Right renal cortex interstitium (tissue), 3 donors: Measurements from ENCODE around the gene NEB. TPM values are rescaled to one million over a fixed set of nuclear protein-coding genes. Genes with fewer than 3 reads are reported as not detected.
"Not testable (repeated sequence)": the region's sequence is repeated elsewhere in the genome, so short reads cannot be mapped to it uniquely, and the experiment has no call there.

Experiments
- DNase-seq, 3 donors: peaks; one replicate each; pipeline ENCODE4 v3.0.0-alpha.2; 2013; ENCODE audit warnings: low read depth in 3 of 3, low spot score in 2 of 3
- polyA plus RNA-seq, 3 donors: library from polyadenylated mRNA; unstranded; fragments of 120-200 nt; gene quantifications; one replicate each; pipeline ENCODE4 v1.2.1, GENCODE V29; 2013; ENCODE audit not compliant: insufficient read length in 3 of 3

Gene NEB
- polyA plus RNA-seq, 3 donors, result 8.8 to 15.8 (median 11.1) TPM

DNA sequence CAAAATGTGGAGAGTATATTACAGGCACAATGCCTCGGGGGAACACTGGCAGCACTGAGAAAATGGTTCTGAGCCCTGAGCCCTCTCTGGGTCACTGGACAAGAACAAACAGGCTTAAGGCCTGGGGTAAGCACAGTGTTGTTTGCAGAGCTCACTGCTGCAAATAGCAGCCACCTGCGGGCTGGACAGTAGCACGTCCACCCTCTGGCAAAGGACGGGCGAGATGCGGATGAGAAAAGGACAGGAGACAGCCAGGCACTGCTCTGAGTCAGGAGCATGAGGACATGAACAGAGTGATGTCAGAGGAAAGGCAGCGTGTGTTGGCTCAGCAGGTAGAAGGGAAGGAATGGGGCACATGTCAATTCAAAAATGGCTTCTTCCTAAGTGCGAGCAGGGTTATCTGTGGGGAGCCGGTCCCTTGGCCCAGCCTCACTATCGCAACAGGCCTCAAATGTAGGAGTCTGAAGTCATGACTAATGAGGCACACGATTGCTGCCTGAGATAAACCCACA lies 25.9 kb upstream of the NEB start:
- DNase-seq, result no peak

DNA sequence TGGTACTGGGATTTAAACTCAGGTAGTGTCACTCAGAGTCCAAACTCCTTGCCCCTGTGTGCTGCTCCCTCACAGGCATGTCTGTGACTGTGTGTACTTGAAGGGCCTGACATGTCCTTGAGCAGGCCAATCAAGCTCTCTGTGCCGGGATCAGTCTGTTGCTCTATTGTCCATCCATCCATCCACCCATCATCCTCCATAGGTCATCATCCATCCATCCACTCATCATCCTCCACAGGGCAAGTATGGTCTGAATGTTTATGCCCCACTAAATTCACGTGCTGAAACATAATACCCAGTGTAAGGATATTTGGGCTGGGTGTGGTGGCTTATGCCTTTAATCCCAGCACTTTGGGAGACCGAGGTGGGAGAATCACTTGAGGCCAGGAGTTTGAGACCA lies 24.5 kb upstream of the NEB start:
- DNase-seq, result no peak

DNA sequence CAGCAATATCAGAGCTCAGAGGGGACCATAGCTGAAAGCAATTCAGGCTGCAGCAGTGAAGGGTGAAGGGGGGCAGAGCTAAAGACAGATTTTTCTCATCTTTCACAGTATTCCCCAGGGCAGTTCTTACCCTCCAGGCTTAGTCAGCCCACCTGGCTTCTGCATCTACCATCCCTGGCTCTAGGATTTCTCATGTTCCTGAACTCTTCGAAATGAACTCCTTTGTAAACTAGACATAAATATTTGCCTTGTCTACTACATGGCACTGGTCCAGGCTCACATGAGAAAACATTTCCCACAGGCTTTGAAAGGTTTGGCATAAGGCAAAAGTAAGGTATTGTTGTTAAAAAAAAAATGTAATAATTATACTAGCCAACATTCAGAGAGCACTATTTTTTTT lies 23.6 kb upstream of the NEB start:
- DNase-seq, result no peak

DNA sequence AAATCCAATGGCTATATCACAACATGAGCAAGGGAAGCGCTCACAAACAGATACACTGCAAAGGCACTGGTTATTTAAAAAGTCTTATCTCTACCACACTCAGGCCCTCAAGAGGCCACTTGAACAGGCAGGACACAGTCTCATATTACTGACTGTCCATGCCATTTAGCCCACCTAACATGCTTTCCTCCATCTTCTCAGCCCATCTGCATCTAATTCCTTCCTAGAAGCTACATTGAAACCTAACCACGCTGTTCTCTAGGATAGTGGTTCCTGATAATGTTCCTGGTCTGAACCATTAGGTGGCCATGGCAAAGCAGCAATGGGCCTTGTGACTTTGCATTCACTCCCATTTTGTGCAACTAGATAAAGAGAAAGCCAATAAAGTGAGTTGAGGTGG lies 22.5 kb upstream of the NEB start:
- DNase-seq, result no peak

DNA sequence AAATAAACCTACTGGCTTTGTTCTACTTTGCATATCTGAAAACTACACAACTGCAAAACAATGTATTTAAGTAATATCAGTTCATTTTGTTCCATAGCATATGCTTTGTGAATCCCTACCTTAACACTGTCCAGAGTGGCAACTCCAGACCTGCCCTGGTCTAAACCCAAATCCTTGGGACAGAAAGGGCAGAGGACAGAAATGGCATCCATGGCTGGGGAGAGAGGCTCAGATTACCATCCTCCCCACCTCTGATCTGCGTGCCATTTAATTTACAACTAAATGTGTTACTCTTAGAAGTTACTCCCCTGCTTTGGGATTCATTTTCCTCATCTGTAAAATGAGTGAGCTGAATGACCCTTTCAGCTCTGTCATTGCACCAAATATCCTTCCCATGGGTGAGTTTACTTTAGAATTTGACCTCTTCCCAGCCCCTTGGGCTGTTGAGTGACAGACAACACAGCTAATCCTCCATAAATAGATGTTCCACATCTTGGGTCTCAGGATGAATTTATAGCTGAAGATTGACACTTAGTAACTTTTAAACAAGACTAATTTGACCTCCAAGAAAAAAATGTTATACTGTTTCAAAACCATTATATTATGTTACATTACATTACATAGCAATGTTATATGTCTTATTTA lies 20.1 kb upstream of the NEB start:
- DNase-seq, result no peak

DNA sequence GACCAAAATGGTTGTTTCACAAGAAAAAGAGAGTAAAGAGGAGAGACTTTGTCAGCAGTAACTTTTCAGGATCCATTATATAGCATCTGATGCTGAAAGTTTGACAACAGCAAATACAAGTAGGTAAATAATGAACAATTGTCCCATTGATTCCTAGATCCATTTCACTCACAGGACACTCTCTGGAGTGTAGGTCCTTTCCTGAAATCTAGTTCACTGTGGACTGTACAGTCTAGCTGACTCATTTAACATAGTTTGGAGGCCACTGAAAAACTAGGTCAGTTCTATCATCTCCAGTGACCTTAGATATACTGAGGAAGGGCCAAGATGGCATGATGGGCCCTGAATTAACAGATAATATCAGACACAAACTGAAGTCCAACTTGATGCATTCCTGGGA lies 19.3 kb upstream of the NEB start:
- DNase-seq, result no peak

DNA sequence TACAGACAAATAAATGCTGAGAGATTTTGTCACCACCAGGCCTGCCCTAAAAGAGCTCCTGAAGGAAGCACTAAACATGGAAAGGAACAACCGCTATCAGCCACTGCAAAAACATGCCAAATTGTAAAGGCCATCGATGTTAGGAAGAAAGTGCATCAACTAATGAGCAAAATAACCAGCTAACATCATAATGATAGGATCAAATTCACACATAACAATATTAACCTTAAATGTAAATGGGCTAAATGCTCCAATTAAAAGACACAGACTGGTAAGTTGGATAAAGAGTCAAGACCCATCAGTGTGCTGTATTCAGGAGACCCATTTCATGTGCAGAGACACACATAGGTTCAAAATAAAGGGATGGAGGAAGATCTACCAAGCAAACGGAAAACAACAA lies 11.0 kb upstream of the NEB start:
- not testable (repeated sequence) for DNase-seq

DNA sequence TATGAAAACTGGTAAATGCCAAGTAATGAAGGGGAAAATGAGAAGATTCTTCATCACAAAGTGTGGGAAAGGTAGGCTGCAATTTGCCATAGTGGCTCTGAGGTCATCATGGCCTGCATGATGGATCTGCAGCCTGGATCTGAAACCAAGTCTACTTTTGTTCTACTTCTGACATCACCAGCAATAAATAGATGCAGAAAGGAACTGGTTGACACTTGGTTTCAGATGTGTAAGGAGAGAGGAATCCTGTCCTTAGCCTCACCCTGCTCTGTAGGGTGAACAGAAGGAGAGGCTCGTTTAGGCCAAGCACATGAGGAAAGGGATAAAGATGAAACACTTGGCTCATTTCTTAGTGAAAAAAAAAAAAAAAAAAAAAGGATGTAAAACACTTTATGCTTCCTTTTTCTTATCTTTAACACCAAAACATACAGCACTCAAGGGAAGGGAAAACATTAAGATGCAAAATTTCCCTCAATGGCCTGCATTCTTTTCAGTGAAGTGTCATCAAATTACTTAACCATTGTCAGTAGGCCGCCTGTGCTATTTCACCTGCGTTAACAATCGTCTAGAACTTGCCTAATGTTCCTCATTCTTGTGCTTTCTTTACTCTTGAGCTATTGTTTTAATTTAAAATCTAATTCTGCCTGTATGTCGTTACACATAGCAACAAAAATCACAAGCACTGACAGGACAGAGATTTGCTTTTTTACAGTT lies 3.9 kb downstream of the NEB start:
- no peak for DNase-seq

DNA sequence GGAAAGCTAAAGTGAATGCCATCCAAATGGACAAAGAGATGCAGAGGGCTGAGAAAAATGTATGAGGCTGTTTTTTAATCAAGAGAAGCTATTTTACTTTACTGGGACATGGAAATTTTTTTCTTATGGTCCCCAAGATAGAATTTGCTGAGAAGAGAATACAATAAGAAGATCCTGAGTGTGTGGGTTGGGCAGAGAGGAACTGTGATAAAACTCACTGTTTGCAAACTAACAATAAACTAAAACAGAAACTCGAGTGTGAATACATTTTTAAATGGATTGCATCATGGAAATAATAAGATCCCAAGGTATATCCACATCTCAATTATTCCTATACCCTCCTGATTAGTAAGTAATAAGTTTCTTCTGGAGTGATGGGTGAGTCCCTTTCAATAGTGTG lies 4.4 kb downstream of the NEB start:
- DNase-seq, result no peak

DNA sequence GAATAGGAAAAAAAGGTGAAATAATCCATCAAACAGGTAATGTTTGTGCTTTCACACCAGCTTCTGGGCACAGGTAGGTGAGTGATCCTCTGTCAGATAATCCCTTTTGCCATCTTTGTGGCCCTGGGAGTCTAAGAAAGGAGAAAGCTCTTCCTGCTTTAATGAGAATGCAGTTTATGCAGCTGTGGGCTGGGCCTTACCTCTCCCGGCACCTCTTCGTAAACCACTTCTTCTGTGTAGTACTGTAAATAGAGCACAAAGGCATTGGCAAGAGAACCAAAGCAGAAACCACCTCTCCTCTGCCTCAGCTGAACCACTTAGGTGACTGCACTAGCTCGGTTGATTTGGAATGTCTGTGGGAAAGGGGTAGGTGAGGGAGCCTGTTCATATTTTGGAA lies 4.9 kb downstream of the NEB start:
- DNase-seq, result no peak

DNA sequence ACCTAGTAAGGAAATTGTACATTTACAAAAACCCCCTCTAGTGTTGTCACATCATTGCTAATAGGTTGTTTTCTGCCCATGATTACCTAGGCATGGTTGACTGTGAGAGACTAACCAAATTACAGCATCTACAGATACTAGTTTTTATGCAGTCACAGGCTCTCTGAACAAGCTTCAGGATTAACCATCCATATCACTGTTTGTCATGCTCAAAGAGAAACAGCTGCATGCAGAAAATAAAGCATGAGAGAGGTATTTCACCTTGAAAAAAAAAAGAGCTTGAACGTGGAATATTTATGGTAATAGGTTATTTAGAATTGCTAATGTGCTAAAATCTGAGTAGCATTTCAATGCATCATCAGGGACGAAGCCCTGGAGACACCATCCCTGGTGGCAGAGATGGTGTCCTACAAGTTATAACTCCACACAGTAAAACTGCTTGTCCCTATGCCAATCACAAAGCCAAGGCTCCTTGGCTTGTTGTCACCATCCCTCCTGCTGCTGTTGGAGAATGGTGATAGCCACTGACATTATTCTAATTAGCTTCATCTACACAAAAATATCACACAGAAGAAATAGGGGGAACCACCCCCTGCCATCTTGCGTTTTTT lies 5.4 kb downstream of the NEB start:
- no peak for DNase-seq

DNA sequence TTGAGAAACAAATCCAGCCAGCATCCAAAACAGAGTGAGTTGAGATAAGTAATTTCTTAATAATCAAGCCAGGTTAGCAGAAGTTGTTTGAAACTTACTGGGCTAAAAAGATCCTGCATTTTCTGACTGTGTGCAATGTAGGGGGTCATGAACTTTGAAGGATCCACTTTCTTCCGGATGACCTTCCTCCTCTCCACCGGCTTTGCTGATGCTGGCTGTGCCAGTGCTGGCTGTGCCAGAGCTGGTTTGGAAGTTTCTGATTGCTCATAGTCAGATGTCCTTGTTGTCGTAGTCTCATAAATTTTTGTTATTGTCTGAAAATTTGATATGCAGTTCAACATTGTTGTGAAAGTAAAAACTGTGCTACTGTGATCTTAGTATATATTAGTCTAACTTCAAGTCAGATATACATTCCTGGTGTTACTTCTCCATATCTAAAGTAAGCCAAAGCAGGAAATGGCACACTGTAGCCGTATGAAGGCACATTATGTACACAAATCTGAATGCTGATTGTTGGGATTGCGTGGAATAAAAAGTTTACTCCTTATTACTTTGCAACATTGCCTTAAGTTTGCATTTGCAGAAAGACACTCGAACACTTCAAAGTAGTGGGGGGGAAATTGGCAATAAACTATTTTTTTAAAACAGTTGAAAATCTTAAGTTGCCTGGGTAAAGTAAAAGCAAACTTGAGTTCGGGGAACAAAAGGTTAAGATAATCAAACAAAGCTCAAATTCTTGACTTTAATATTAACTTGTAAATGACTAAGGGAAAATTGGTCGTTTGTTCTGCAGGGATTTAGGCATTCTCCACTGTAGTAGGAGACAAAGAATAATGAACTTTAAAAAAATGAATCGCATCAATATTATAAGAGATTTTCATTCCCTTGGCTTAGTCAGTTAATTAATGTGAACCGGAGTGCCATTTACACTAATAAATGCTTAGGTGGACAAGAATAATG lies 6.4 kb downstream of the NEB start:
- DNase-seq, result no peak

DNA sequence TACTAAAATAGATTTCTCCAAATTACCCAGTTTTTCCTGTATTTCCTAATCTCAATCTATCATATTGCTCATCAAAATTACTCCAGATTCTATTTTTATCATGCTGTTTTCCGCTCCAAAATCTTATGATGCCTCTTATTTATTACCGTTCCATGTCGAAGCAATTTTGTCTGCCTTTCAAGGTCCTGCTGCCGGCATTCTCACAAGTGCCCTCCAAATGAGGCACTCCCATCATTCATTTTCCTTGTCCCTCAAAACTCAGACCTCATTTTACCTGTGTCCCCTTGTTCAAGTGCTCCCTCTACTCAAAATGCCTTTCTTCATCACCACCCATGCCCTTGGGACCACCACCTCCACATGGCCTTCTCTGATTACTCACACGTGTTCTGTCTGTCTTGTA lies 13.1 kb downstream of the NEB start:
- no peak for DNase-seq

DNA sequence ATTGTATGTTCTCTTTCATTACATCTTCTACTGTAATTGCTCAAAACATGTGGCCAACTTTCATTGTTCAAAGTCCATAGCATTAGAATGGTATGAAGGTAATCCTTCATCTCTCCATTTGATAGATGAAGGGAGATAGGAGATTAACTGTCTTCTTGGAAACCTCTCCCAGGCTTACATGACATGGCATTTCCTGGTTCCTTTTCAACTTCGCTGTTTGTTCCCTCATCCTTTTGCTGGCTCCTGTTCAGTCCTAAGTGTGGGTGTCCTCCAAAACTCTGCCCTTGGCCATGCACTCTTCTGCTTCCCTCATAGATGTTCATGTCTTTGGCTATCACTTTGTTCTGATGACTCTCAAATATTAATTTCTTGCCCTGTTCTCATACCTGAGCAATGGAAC lies 13.8 kb downstream of the NEB start:
- DNase-seq, result no peak

DNA sequence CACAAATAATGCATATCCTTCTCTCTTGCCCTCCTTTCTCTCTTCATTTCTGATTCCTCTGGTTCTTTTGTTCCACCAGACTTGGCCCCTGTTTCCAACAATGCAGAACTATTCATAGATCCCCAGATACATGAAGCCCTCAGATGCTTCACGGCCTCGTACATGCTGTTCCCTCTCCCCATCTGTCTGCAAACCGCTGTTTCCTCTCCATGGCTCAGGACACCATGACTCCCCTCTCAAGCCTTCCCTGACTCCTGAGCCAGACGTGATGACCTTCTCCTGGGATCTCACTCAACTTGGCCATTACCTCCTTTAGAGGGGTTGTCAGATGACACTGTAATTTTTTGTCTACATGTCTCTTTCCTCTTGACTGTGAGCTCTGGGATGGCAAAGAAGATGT lies 15.5 kb downstream of the NEB start:
- no peak for DNase-seq

DNA sequence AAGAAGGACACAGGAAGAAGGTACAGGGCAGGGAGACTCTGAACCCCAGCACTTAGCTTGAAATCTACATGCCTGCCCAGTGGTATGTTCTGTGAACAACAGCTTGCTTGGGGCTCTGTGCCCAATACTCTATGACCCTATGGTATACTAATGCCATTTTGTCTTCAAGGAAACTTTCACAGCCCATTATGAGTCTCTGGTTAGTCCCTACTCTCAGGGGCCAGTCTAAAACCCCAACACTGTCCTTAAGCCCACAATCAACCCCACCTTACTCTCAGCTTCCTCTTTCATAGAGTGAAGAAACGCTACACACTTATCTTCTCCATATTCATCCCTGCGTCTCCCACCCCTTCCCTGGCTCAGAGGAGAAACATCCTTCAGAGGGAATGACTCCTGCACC lies 16.0 kb downstream of the NEB start:
- no peak for DNase-seq

DNA sequence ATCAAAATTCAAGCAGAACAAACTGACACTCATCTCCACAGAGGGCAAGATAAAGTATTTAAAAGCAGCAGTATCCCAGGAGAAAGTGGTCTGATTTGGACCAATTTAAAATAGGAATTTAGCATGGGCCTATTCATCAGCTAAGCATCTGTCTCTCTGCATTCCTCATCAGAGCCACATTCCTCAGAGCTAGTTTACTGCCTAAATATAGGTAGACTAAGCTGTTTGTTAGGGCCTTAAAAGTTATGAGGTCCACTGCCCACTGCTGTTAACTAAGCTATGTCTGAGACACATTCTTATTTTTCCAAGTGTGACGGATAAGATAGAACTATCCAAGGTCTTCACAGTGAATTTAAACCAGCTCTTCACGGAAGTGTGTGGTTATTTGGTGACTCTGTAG lies 17.6 kb downstream of the NEB start:
- DNase-seq, result no peak

DNA sequence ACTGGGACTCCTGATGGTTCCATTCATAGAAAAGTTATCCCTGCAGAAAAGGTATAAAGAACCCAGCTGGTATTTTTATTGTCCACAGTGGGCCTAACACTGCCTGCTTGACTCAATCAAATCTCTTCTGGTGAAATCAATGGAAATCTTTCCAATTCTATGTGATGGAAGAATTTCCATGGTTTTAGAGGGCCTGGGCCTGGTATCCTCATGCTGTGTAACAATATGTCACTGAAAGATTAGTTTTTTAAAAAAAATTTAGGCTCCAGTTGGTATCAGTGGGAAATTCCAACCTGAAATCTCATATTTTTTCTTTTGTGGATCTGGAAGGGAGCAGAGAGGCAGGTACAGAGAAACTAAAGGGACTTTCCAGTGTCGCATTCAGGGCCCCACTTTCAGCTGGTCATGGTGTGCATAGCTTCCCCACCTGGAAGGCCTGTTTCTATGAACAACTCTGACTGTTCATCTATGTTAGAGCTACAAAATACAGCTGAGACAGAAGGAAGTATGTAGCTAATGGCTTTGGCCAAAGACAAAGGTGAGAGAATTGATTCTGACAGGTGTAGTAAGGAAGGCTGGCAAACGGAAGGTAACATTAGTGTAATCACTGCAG lies 20.9 kb downstream of the NEB start:
- DNase-seq, result no peak

DNA sequence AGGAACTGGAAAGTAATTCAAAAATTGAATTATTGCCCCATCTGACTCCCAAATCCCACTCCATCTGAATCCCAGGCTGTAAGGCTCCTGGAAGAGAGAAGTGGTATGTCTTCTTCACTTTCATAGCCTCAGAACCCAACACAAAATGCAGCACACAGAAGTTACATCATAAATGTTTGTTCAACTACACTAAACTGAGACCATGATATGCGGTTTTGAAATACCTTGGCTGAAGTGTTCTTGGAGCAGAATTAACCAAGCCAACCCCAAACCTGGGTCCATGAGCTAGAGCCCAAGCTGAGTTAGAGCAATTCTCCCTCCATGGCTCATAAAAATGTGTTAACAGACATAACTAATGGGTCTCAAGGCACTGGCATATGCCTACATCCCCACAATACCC lies 23.3 kb downstream of the NEB start:
- DNase-seq, result no peak

DNA sequence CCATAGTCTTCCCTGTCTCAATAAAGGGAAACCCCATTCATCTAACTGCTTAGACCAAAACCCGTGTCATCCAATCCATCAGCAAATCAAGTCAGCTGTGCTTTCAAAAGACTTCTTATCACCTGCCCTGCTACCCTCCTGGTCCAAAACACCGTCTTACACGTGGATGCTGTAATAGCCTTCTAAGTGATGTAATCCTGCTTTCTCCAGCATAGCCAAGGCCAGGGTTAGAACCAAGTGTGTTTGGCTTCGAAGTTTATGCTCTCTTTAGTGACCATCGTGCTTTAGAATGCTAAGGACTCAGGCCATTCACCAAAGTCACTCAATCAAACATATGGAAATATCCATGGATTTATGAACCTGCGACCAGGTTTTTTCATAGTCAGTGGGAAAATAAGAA lies 25.5 kb downstream of the NEB start:
- DNase-seq, result no peak

DNA sequence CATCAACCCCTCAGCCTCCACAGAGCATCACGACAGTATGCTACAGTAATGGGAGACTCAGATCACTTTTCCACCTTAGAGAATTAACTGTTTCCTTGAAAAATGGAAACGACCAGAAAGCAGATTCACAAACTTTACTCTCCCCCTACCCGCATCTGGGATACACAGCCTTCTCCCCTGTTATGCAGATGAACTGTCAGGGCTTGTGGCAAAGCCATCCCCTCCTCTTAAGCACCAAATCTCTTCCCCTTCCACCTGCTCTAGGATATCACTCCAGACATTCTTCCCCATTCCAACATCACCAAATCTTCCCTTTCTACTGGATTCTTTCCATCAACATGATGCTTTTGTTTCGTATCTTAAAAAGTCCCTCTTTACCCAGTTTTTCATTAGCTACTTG lies 26.4 kb downstream of the NEB start:
- DNase-seq, result no peak
